Thoracic aorta (tissue), 2 donors: Measurements from ENCODE around the gene GDPD2. TPM values are rescaled to one million over a fixed set of nuclear protein-coding genes. Genes with fewer than 3 reads are reported as not detected.
"Not testable (repeated sequence)": the region's sequence is repeated elsewhere in the genome, so short reads cannot be mapped to it uniquely, and the experiment has no call there.

ENCODE experiments used
- ATAC-seq: fragments of 150-250 bp; one replicate; pipeline ENCODE4 v1.8.0; 2017; ENCODE audit warnings: low read depth; ENCODE audit not compliant: insufficient number of reproducible peaks, low FRiP score
- DNase-seq: peaks from one replicate; pipeline ENCODE4 v3.0.0-alpha.2; 2020; ENCODE audit warnings: low spot score
- H3K27ac ChIP-seq, 2 donors: fragments of 200-600 bp; sonication (generic); 1 replicate in 1 of 2; 2 replicates in 1 of 2; pipeline ENCODE4 v1.5.1; 2016; ENCODE audit warnings: mild to moderate bottlenecking in 2 of 2, moderate library complexity in 2 of 2
- H3K27me3 ChIP-seq: fragments of 200-600 bp; sonication (generic); replicated peaks from 2 replicates; pipeline ENCODE4 v1.6.0; 2016; ENCODE audit warnings: mild to moderate bottlenecking; ENCODE audit not compliant: insufficient read depth
- H3K36me3 ChIP-seq: fragments of 200-600 bp; sonication (generic); one replicate; pipeline ENCODE4 v1.5.1; 2016
- H3K4me1 ChIP-seq, 2 donors: fragments of 200-600 bp; sonication (generic); 1 replicate in 1 of 2; 2 replicates in 1 of 2; pipeline versions ENCODE4 v1.5.1 to v1.6.0; 2016; ENCODE audit warnings: low read depth in 2 of 2, mild to moderate bottlenecking in 1 of 2; ENCODE audit not compliant: control insufficient read depth in 1 of 2
- H3K4me3 ChIP-seq: fragments of 200-600 bp; sonication (generic); 2 replicates; pipeline ENCODE4 v1.5.1; 2016; ENCODE audit warnings: mild to moderate bottlenecking
- H3K9me3 ChIP-seq: fragments of 200-600 bp; sonication (generic); 2 replicates; pipeline ENCODE4 v1.5.1; 2016
- CTCF ChIP-seq: fragments of 200-600 bp; sonication (generic); IDR thresholded peaks from one replicate; pipeline ENCODE4 v1.5.1; 2019; ENCODE audit warnings: antibody characterized with exemption
- total RNA-seq, 2 donors: library from RNA; depleted of rRNA; stranded (reverse); fragments of >200 nt; gene quantifications; one replicate each; pipeline versions ENCODE4 v1.1.0 to v1.2.3, GENCODE V29; 2016

GDPD2 gene
- total RNA-seq, result not detected

GRCh38 chrX:70422851-70423341 is at the start of gene GDPD2:
Gene GDPD2 (plus strand): TSS chrX:70423314. CDS start chrX:70424985, 1,671 bp downstream.
- H3K4me1 ChIP-seq, result no peaks in the 10 kb centered on the region
- peak; percentile 14 for TF ChIP-seq CTCF
- ATAC-seq (no peak), DNase-seq (no peak)
- H3K27ac ChIP-seq, result no peak within 1 kb of the TSS
- no peak within 1 kb of the TSS for H3K4me3 ChIP-seq
- no peaks in the 10 kb centered on the region for H3K36me3 ChIP-seq
- no peaks in the 10 kb centered on the region for H3K9me3 ChIP-seq
- H3K27me3 ChIP-seq, result no peaks in the 10 kb centered on the region

- TF ChIP-seq CTCF, result no peak
These were observed 36.9 kb upstream of the GDPD2 start for GRCh38 chrX:70386235-70386634.

DNA sequence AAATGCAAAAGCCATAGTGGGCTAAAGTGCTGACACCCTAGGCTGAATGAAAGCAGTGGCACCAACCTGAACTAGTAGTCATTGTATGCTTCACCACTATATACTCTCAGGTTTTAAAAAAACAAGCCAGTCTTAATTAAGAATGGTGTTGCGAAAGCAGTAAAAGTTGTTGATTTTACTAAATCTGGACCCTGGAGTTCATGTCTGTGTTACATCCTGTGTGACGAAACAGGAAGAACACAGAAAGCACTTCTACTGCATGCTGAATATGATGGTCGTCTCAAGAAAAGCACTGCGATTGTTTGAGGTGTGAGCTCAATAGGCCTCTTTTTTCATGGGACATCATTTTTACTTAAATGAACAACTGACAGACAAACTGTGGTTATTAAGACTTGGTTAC is 24.2 kb upstream of the GDPD2 start:
- no peak for TF ChIP-seq CTCF
- no peak for ATAC-seq

More at GRCh38 chrX:70386235-70386634, 36.9 kb upstream of the GDPD2 start:
- Histone ChIP-seq H3K4me1 (no peaks in the 10 kb centered on the region), H3K9me3 (no peaks in the 10 kb centered on the region), H3K27ac (no peak overlapping the region), H3K36me3 (no peaks in the 10 kb centered on the region), H3K4me3 (no peak overlapping the region), H3K27me3 (no peaks in the 10 kb centered on the region)
- ATAC-seq (no peak), DNase-seq (no peak)

GRCh38 chrX:70400181-70400580 is 22.9 kb upstream of the GDPD2 start:
- not testable (repeated sequence) for ATAC-seq, H3K27ac ChIP-seq, H3K36me3 ChIP-seq

More for the DNA sequence above, 24.2 kb upstream of the GDPD2 start:
- no peaks in the 10 kb centered on the region for H3K36me3 ChIP-seq
- no peaks in the 10 kb centered on the region for H3K27me3 ChIP-seq
- no peak for DNase-seq
- H3K27ac ChIP-seq, result peak overlapping the region in 1 of 2 donors; percentile 26
- no peaks in the 10 kb centered on the region for H3K9me3 ChIP-seq
- H3K4me3 ChIP-seq, result no peak overlapping the region
- no peaks in the 10 kb centered on the region for H3K4me1 ChIP-seq

DNA sequence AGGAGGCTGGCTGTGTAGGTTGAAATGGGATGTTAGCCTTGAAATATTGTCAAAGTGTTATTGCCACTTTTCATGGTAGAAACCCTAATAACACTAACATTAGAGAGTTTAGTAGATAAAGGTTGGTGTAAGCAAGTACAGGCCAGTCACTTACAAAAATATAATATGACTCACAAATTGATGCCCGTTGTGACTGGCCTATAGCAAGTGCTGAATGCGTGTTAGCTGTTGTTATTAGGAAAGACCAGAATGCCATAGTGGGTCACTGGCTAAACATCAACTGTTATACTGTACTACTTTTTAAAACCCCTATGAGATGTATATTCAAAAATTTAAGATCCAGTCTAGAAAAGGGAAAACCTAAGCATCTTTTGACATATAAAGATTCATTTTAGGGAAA is 20.4 kb upstream of the GDPD2 start:
- H3K4me3 ChIP-seq, result no peak overlapping the region
- H3K4me1 ChIP-seq, result no peaks in the 10 kb centered on the region
- ATAC-seq, result no peak
- H3K9me3 ChIP-seq, result no peaks in the 10 kb centered on the region
- H3K36me3 ChIP-seq, result no peaks in the 10 kb centered on the region
- no peak for TF ChIP-seq CTCF
- DNase-seq, result no peak
- H3K27me3 ChIP-seq, result no peaks in the 10 kb centered on the region
- no peak overlapping the region for H3K27ac ChIP-seq

More at GRCh38 chrX:70400181-70400580, 22.9 kb upstream of the GDPD2 start:
- not testable (repeated sequence) for H3K27me3 ChIP-seq, H3K4me3 ChIP-seq, H3K9me3 ChIP-seq, DNase-seq, H3K4me1 ChIP-seq

- Histone ChIP-seq H3K4me1 (no peaks in the 10 kb centered on the region), H3K27me3 (no peaks in the 10 kb centered on the region), H3K9me3 (no peaks in the 10 kb centered on the region), H3K4me3 (no peak overlapping the region), H3K36me3 (no peaks in the 10 kb centered on the region), H3K27ac (no peak overlapping the region)
- ATAC-seq (no peak), DNase-seq (no peak)
- no peak for TF ChIP-seq CTCF
These were observed 18.1 kb upstream of the GDPD2 start for GRCh38 chrX:70405003-70405402.
